Epithelial cell of proximal tubule (primary cell): ENCODE measurements around the gene MOB3B. TPM values are rescaled to one million over a fixed set of nuclear protein-coding genes. Genes with fewer than 3 reads are reported as not detected.

Experiments
- DNase-seq: peaks from one replicate; pipeline ENCODE4 v3.0.0-alpha.2; 2011; ENCODE audit warnings: low read depth
- H3K4me3 ChIP-seq: 2 replicates; pipeline ENCODE4 v1.5.1; 2011; ENCODE audit warnings: low read depth, mild to moderate bottlenecking, low read length
- CTCF ChIP-seq: conservative IDR thresholded peaks from 2 replicates; pipeline ENCODE4 v1.5.1; 2012; ENCODE audit warnings: low read depth, mild to moderate bottlenecking, low read length
- total RNA-seq: library from RNA; depleted of rRNA; stranded (reverse); fragments of >200 nt; gene quantifications from 2 replicates; pipeline ENCODE4 v1.2.3, GENCODE V29; 2015

The MOB3B gene
- total RNA-seq, 1 donor from 2014 or later = 2.9 TPM

- DNase-seq = no peak
- H3K4me3 ChIP-seq = no peak overlapping the region
- no peak for TF ChIP-seq CTCF
Observed at GRCh38 chr9:27404661-27405060, 125.0 kb downstream of the MOB3B start.

DNA sequence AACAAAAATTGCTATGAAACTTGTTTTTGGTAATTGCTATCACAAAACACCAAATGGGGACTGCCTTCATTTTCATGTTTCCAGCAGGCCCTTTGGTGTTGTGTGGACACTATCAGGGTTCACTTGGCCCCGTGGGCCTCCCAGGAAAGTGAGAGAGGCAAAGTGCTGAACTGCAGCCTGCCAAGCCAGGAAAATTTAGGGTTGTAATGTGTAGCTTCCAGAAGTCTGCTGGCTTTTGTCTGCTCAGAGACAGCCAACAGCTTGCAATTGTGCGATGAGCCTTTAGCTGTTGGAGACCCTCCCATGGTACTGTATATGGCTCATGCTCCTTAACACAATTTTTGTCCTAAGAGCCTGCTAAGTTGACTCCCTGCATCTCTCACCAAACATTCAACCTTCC is 127.0 kb downstream of the MOB3B start:
- no peak for TF ChIP-seq CTCF
- no peak for DNase-seq
- no peak overlapping the region for H3K4me3 ChIP-seq

- TF ChIP-seq CTCF = no peak
- H3K4me3 ChIP-seq = no peak overlapping the region
- DNase-seq = no peak
Observed at GRCh38 chr9:27400334-27400880, 129.2 kb downstream of the MOB3B start.

DNA sequence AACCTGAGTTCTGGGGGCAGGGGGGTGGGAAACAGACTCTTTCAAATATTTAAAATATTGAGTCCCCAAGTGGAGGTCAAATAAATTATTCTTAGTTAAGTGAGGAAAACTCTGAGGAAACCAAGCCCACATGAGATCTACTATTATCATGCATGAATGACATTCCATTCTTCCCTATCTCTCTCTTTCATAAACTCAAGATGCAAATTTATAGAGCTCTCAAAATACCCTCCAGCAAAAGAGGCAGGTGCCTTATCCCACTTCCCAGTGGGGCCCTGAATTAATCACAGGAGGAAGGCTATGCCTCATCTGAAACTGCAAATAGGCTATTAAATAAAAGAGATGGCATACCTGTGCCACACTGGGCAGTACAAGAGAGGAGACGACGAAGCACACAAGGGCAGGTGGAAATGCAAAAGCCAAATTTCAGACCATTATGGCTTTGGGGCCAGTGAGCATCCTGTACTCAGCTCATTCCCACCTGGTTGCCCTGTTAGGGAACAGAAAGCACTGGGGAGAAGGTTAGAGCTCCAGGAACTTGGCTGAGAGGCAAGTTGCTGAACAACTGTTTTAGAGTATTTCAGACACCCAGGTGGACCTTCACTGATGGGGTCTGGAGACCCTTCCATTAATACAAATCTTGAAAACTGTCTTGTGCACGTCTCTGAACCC is 130.5 kb downstream of the MOB3B start:
- no peak for TF ChIP-seq CTCF
- no peak overlapping the region for H3K4me3 ChIP-seq
- DNase-seq = no peak

GRCh38 chr9:27396495-27396894 is 133.1 kb downstream of the MOB3B start:
- DNase-seq = no peak
- no peak overlapping the region for H3K4me3 ChIP-seq
- TF ChIP-seq CTCF = no peak

DNA sequence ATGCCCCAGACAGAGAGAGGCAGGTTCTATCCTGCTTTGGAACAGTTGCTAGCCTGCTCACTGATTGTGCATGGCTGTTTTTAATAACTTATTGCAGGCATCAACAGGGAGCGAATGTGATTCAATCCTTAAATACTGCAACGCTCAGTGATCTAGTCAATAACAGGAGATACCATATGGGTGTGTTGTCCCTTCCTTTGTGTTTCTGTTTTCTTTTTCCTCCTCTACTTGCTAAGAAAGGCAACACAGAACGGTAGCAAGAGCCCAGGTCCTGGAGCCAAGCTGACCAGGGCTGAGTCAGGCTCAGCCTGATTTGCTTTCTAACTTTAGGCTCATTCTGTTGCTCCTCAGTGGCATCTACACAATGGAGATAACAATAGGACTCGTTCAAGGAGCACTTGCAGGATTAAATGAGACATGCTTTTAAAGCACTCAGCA is 134.1 kb downstream of the MOB3B start:
- TF ChIP-seq CTCF = no peak
- DNase-seq = no peak
- H3K4me3 ChIP-seq = no peak overlapping the region

DNA sequence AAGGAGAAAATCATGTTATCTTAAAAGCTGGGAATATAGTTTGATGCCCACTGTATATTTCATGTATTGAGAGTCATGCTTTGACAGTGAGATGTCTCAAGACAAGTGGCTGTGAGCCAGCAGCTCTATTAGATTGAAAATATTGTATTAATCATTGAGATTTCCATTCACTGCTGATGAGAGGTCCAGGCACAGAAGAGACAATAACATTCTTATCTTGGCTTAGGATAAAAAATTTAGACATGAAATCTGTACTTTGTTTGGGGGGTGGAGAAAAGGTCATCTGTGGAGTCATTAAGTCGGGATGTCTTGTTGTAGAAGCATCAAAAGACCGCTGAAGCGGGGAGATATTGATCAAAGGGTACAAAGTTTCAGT is 134.8 kb downstream of the MOB3B start:
- H3K4me3 ChIP-seq = no peak overlapping the region
- TF ChIP-seq CTCF = no peak
- no peak for DNase-seq
